ENCODE data around the gene SUPT4H1.

Gene SUPT4H1

DNA sequence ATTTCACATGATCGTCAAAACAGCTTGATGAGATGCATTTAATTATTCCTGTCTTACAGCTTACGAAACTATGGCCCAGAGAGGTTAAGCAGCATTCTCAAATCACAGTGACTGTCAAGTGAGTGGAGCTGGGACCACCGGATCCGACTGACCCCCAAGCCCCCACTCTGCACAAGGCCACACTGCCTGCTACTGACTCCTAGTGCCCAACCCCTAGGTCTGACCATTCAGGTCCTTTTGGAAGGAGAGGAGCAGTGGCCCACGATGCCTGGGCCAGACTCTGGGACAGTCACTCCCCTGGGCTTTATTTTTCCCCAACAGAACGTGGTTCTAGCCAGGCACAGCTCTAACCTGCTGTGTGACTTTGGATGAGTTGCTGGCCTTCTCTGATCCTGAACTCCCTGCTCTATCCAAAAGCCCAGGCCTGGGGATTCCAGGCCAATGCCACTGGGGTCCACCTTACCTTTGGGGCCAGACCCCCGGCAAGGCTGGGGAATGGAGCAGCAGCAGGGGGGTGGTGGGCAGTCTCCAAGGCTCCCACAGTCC lies 33.3 kb downstream of the SUPT4H1 start:
- TF ChIP-seq, protein P1, sequence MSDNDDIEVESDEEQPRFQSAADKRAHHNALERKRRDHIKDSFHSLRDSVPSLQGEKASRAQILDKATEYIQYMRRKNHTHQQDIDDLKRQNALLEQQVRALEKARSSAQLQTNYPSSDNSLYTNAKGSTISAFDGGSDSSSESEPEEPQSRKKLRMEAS (IDR thresholded peaks at IDR 0.05), result no peak
- TF ChIP-seq EGR1 (IDR thresholded peaks at IDR 0.05) (no peak), NFIC (IDR thresholded peaks at IDR 0.05) (no peak), CREB1 (IDR thresholded peaks at IDR 0.05; ENCODE audit: low read depth) (no peak), TAF1 (IDR thresholded peaks at IDR 0.05; ENCODE audit: low read depth) (no peak), TCF12 (IDR thresholded peaks at IDR 0.05; ENCODE audit: low read depth) (no peak), FOXM1 (IDR thresholded peaks at IDR 0.05; ENCODE audit: borderline replicate concordance, low read depth) (no peak), TEAD4 (IDR thresholded peaks at IDR 0.05) (no peak), RAD21 (IDR thresholded peaks at IDR 0.05; ENCODE audit: low read depth) (no peak), CEBPB (IDR thresholded peaks at IDR 0.05) (no peak)
- TF ChIP-seq, protein P2, sequence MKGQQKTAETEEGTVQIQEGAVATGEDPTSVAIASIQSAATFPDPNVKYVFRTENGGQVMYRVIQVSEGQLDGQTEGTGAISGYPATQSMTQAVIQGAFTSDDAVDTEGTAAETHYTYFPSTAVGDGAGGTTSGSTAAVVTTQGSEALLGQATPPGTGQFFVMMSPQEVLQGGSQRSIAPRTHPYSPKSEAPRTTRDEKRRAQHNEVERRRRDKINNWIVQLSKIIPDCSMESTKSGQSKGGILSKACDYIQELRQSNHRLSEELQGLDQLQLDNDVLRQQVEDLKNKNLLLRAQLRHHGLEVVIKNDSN (IDR thresholded peaks at IDR 0.05), result no peak

DNA sequence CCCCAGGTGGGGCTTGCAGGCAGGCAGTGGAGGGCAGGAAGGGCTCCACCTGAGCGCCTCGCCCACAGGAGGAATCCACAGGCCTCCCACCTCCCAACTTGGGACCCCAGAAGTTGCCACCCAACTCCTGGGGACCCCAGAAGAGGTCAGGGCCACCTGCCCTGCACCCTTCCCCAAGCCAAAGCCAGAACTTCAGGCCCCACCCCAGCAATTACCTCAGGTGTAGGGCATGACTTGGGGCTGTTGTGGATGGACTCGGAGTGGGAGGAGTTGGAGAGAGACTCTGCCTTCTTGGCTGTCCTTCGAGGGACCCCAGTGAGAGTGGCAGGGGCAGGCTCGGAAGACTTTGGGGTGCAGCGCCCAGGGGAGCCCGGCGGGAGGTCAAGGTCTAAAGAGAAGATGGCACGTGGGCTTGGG lies 33.9 kb downstream of the SUPT4H1 start:
- TF ChIP-seq, protein P2 (IDR thresholded peaks at IDR 0.05), result no peak
- no peak for TF ChIP-seq FOXM1 (IDR thresholded peaks at IDR 0.05; ENCODE audit: borderline replicate concordance, low read depth)

DNA sequence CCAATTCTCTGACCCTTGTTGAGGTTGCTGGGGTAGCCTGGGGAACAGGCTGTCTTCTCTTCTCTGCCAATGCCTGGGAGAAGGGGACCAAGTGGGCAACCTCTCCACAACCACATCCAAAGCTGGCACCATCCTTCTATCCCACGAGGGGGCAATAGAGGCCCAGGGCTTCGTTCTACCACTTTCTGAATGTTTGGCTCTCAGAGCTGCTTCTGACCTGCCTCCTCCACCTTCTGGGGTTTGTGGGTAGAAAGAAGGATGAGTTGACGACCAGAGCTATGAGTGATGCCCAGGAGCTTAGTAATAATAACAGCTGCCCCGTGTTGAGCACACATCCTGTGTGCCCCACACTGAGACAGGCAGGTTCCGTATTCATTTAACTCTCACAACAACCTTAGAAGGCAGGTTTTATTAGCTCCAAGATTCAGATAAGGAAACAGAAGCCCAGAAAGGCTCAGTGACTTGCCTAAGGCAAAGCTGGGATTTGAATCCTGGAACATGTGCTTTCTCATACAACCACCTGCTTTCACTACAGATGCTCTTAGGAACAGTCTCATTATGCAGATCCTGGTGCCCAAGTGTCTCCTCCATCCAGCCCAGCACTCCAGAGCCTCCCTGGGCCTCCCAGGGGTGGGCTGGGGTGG lies 34.5 kb downstream of the SUPT4H1 start:
- TF ChIP-seq RAD21 (IDR thresholded peaks at IDR 0.05; ENCODE audit: low read depth), result peak; percentile 72
- no peak for TF ChIP-seq TAF1 (IDR thresholded peaks at IDR 0.05; ENCODE audit: low read depth)

DNA sequence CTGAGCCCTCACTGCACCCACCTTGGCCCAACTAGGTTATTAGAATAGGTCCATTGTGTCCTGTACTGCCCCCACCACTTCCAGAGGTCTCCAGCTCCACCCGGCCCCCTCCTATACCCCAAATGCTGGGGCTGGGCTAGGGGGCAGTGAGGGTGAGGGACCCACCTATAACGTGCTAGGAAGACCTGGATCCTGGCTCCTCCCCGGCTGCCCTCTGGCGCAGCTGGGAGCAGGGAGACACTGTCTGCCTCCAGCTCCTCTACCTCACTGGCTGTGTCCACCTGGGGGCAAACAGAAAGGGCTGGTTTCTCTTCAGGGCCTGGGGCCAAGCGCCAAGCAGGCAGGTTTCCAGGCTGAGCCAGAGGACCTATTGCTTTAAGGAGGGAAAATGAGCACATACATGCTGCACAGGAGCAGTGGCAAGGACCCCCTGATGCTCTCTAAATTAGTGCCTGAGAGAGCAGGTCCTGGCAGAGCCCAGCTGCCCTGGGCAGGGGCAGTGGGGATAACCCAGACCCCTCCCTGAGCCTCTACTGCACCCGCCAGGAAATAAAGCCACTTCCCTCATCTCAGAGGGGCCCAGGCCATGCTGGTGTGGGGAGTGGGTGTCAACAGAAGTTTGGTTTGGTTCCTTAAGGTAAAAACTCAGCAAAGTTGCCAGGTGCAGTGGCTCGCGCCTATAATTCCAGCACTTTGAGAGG lies 35.6 kb downstream of the SUPT4H1 start:
- TF ChIP-seq FOXM1 (IDR thresholded peaks at IDR 0.05; ENCODE audit: borderline replicate concordance, low read depth) (no peak), TEAD4 (IDR thresholded peaks at IDR 0.05) (no peak), EGR1 (IDR thresholded peaks at IDR 0.05) (no peak), CREB1 (IDR thresholded peaks at IDR 0.05; ENCODE audit: low read depth) (no peak)

DNA sequence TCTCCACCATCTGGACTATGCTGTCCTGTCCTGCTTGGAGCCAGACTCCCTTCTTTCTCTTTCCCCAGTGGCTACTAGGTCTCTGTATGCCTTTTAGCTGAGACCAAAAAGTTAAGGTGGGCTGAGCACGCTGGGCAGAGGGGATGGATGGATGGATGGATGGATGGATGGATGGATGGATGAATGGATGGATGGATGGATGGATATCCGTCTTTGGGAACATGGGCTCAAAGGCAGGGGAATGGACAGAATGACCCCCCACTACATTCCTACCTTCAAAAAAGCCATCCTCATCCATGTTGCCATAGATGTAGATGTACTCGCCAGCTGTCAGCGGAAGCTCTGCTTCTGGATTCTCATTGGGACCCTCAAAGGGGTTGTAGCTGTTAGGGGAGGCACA lies 36.3 kb downstream of the SUPT4H1 start:
- TF ChIP-seq CREB1 (IDR thresholded peaks at IDR 0.05; ENCODE audit: low read depth), result no peak
- TF ChIP-seq, protein P3, sequence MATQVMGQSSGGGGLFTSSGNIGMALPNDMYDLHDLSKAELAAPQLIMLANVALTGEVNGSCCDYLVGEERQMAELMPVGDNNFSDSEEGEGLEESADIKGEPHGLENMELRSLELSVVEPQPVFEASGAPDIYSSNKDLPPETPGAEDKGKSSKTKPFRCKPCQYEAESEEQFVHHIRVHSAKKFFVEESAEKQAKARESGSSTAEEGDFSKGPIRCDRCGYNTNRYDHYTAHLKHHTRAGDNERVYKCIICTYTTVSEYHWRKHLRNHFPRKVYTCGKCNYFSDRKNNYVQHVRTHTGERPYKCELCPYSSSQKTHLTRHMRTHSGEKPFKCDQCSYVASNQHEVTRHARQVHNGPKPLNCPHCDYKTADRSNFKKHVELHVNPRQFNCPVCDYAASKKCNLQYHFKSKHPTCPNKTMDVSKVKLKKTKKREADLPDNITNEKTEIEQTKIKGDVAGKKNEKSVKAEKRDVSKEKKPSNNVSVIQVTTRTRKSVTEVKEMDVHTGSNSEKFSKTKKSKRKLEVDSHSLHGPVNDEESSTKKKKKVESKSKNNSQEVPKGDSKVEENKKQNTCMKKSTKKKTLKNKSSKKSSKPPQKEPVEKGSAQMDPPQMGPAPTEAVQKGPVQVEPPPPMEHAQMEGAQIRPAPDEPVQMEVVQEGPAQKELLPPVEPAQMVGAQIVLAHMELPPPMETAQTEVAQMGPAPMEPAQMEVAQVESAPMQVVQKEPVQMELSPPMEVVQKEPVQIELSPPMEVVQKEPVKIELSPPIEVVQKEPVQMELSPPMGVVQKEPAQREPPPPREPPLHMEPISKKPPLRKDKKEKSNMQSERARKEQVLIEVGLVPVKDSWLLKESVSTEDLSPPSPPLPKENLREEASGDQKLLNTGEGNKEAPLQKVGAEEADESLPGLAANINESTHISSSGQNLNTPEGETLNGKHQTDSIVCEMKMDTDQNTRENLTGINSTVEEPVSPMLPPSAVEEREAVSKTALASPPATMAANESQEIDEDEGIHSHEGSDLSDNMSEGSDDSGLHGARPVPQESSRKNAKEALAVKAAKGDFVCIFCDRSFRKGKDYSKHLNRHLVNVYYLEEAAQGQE (IDR thresholded peaks at IDR 0.05; ENCODE audit: low read depth), result no peak
- no peak for TF ChIP-seq ZBTB7A (IDR thresholded peaks at IDR 0.05; ENCODE audit: low read depth)
- TF ChIP-seq EP300 (IDR thresholded peaks at IDR 0.05; ENCODE audit: borderline replicate concordance), result no peak
- TF ChIP-seq TEAD4 (IDR thresholded peaks at IDR 0.05), result no peak
- no peak for TF ChIP-seq RAD21 (IDR thresholded peaks at IDR 0.05; ENCODE audit: low read depth)
- TF ChIP-seq EGR1 (IDR thresholded peaks at IDR 0.05), result no peak

DNA sequence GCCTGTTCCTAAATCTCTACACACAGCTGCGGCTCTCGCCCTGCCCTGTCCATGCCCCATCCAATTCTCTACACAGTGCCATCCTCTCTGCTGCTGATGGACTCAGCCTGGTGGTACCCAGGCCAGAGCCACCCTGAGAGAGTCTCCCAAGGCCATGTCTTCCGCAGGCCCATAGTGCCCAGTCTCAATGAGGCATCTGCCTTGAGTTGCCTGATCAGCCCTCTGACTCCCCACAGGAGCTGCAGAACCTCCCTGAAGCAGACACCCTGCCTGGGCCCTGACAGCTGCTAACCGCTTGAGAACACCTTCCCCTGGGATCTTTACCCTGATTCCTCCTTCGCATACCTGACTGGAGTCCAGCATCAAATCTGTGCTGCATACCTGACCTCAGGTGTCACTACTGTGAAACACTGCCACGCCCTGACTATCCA lies 36.7 kb downstream of the SUPT4H1 start:
- no peak for TF ChIP-seq RAD21 (IDR thresholded peaks at IDR 0.05; ENCODE audit: low read depth)
- TF ChIP-seq, protein P1 (IDR thresholded peaks at IDR 0.05), result no peak
- TF ChIP-seq CEBPB (IDR thresholded peaks at IDR 0.05), result no peak
- TF ChIP-seq, protein P3 (IDR thresholded peaks at IDR 0.05; ENCODE audit: low read depth), result no peak
- TF ChIP-seq CREB1 (IDR thresholded peaks at IDR 0.05; ENCODE audit: low read depth), result no peak
- TF ChIP-seq TEAD4 (IDR thresholded peaks at IDR 0.05), result no peak

DNA sequence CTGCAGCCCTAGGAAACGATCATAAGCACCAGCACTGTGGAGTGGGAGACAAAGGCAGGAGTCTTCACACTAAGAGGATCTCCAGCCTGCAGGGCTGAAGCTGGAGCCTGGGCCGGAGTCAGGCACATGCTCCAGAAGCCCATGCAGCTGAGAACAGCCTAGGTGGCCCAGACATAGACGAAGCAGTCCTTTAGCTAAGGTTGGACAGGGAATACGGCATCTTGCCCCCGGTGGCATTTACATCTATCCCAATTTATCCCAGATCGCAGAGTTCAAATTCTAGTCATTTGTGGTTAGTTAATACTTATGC lies 37.3 kb downstream of the SUPT4H1 start:
- TF ChIP-seq YY1 (IDR thresholded peaks at IDR 0.05; ENCODE audit: low read depth) (no peak), ZBTB7A (IDR thresholded peaks at IDR 0.05; ENCODE audit: low read depth) (no peak), TAF1 (IDR thresholded peaks at IDR 0.05; ENCODE audit: low read depth) (no peak), RAD21 (IDR thresholded peaks at IDR 0.05; ENCODE audit: low read depth) (no peak), TCF12 (IDR thresholded peaks at IDR 0.05; ENCODE audit: low read depth) (no peak), FOXM1 (IDR thresholded peaks at IDR 0.05; ENCODE audit: borderline replicate concordance, low read depth) (no peak), CEBPB (IDR thresholded peaks at IDR 0.05) (no peak), EP300 (IDR thresholded peaks at IDR 0.05; ENCODE audit: borderline replicate concordance) (no peak)
- TF ChIP-seq, protein P2 (IDR thresholded peaks at IDR 0.05), result no peak
- TF ChIP-seq, protein P3 (IDR thresholded peaks at IDR 0.05; ENCODE audit: low read depth), result no peak

All from Ishikawa (cell line).